ENCODE results near the gene SLC25A34.

Gene SLC25A34

DNA sequence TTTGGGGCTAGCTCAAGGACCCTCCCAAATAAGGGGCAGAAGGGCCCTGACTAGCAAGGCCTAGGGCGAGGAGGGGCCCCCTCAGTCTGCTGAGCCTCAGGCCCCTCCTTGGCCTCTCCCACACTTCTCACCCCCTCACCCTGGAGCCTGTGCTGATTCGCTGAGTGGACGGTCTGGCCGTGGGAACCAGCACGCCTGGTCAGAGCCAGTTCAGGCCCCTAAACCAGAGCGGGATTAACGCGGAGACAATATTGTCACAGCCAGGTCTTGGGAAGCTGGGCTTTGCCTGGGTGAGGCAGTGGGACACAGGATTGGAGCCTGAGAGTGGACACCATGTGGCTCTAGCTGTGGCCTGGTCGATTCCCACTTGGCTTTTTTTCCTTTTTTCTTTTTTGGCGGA is 17.7 kb downstream of the SLC25A34 start:
- H3K4me3 ChIP-seq (ENCODE audit: low read depth, low read length), result no peak overlapping the region
- DNase-seq (ENCODE audit: low read depth), result no peak
- no peak for TF ChIP-seq MYC (IDR thresholded peaks at IDR 0.05; ENCODE audit: low read depth, low read length)
- TF ChIP-seq POLR2A (IDR thresholded peaks at IDR 0.05; ENCODE audit: extremely low read depth, insufficient read length), result no peak
- TF ChIP-seq, protein P1, sequence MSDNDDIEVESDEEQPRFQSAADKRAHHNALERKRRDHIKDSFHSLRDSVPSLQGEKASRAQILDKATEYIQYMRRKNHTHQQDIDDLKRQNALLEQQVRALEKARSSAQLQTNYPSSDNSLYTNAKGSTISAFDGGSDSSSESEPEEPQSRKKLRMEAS (IDR thresholded peaks at IDR 0.05; ENCODE audit: low read depth, low read length), result no peak
- TF ChIP-seq, protein P2, sequence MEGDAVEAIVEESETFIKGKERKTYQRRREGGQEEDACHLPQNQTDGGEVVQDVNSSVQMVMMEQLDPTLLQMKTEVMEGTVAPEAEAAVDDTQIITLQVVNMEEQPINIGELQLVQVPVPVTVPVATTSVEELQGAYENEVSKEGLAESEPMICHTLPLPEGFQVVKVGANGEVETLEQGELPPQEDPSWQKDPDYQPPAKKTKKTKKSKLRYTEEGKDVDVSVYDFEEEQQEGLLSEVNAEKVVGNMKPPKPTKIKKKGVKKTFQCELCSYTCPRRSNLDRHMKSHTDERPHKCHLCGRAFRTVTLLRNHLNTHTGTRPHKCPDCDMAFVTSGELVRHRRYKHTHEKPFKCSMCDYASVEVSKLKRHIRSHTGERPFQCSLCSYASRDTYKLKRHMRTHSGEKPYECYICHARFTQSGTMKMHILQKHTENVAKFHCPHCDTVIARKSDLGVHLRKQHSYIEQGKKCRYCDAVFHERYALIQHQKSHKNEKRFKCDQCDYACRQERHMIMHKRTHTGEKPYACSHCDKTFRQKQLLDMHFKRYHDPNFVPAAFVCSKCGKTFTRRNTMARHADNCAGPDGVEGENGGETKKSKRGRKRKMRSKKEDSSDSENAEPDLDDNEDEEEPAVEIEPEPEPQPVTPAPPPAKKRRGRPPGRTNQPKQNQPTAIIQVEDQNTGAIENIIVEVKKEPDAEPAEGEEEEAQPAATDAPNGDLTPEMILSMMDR (IDR thresholded peaks at IDR 0.05; ENCODE audit: low read depth, low read length), result no peak

DNA sequence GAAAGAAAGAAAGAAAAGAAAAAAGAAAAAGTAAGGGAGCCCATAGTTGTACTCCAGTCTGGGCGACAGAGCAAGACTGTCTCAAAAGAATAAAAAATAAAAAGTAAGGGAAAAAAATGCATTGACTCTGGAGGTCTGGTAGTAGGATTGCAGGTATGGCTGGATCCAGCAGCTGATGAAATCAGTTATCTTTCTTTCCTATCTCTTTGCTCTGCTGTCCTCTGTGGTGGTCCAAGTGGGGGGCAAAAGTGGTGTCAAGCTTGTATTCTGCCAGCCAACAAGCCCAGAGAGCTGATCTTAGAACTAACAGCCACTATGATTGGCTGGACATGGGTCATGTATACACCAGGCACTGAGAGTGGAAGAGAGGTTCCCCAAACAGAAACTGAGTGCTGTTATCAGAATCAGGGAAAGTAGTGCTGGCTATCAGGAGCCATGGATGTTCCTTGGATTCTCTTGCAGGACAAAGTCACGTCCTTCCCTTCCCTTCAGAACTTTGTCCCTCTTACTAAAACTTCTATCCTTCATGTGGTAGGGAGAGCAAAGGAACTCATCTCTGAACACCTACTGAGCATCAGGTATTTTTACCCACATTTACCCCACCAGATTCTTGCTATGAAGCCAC is 19.1 kb downstream of the SLC25A34 start:
- TF ChIP-seq, protein P2 (IDR thresholded peaks at IDR 0.05; ENCODE audit: low read depth, low read length), result no peak
- TF ChIP-seq, protein P1 (IDR thresholded peaks at IDR 0.05; ENCODE audit: low read depth, low read length), result no peak
- no peak for TF ChIP-seq POLR2A (IDR thresholded peaks at IDR 0.05; ENCODE audit: extremely low read depth, insufficient read length)
- no peak for DNase-seq (ENCODE audit: low read depth)
- H3K4me3 ChIP-seq (ENCODE audit: low read depth, low read length), result no peak overlapping the region

DNA sequence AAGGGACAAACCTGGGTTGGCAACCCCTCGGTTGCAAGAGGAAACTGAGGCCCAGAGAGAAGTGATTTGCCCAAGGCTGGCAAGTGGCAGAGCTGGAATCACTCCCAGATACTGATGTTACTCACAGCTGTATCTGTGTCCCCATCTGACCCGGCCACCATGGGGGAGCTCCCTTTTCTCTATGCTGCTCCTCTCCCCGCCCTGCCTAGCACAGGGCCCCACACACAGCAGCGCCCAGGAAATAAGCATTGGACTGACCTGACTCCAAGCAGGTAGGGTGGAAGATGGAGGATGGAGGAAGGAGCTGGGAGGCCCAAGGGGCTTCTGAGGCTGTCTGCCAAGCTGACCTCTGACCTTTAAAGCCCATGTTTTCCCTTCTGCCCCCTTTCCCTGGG is 19.6 kb downstream of the SLC25A34 start:
- TF ChIP-seq POLR2A (IDR thresholded peaks at IDR 0.05; ENCODE audit: extremely low read depth, insufficient read length), result no peak
- TF ChIP-seq, protein P2 (IDR thresholded peaks at IDR 0.05; ENCODE audit: low read depth, low read length), result no peak
- H3K4me3 ChIP-seq (ENCODE audit: low read depth, low read length), result no peak overlapping the region
- no peak for DNase-seq (ENCODE audit: low read depth)

DNA sequence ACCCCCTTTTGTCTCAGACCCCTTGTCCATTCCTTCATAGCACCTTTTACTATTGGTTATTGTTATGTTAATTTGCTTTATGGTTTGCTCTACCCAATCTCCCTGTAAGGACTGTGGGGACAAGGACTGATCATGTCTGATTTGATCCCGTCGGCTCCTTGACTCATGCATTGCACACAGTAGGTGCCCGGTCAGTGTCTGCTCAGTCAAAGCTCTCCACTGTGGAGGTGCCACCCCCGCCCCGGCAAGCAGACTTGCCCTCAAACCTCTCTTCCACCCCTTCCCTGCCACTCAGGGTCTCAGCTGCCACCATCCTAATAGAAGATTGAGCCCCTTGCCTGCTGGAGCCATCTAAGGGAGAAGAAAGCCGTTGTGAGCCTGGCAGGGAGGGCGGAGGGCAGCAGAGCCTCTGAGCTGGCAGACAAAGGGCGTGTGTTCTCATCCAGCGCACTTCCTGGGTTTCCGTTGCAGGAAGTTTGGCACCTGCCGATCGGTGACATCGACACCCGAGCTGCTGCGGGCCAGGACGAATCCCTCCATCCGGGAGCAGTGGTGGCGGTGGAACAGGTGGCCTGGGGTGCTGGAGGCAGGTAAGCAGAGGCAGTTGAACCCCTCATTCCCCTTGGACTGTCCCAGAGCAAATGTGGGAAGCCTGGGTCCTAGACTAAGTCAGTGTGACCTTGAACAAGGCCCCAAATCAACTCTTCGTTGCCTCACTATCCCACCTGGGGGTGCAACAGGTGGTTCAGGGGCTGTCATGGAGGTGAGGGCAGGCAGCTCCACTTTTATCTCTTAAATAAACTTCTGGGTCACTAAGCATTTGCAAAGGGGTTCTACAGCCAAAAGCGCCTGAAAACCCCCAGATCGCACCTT is 20.3 kb downstream of the SLC25A34 start:
- DNase-seq (ENCODE audit: low read depth), result no peak
- no peak overlapping the region for H3K4me3 ChIP-seq (ENCODE audit: low read depth, low read length)
- TF ChIP-seq POLR2A (IDR thresholded peaks at IDR 0.05; ENCODE audit: extremely low read depth, insufficient read length) (no peak), MYC (IDR thresholded peaks at IDR 0.05; ENCODE audit: low read depth, low read length) (no peak)
- TF ChIP-seq, protein P2 (IDR thresholded peaks at IDR 0.05; ENCODE audit: low read depth, low read length), result no peak
- TF ChIP-seq, protein P1 (IDR thresholded peaks at IDR 0.05; ENCODE audit: low read depth, low read length), result no peak

DNA sequence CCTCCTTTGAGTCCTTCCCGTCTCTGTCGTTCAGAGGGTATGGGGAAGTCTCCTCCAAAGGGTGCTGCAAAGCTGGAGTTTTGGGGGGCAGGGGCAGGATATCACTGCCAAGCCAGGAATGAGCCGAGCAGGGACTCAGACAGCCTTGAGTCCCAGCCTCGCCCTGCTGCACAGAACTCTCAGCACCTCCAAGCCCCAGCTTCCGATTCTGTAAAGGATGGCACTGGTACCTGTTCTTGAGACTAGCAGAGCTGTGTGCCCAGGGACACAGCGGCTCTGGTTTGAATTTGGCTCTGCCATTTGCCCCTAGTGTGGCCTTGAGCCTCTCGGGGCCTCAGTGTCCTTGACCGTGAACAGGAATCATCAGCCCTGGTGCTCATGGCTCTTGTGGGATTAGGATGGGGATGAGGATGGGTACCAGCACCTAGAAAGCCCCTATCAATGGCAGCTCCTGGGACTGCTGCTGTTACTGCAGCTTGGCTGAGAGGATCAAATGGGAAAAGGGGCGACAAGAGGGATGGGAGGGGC is 21.0 kb downstream of the SLC25A34 start:
- DNase-seq (ENCODE audit: low read depth), result no peak
- no peak overlapping the region for H3K4me3 ChIP-seq (ENCODE audit: low read depth, low read length)

More for the DNA sequence above, 21.0 kb downstream of the SLC25A34 start:
- TF ChIP-seq, protein P1 (IDR thresholded peaks at IDR 0.05; ENCODE audit: low read depth, low read length), result no peak
- TF ChIP-seq, protein P2 (IDR thresholded peaks at IDR 0.05; ENCODE audit: low read depth, low read length), result no peak
- TF ChIP-seq POLR2A (IDR thresholded peaks at IDR 0.05; ENCODE audit: extremely low read depth, insufficient read length), result no peak
- no peak for TF ChIP-seq MYC (IDR thresholded peaks at IDR 0.05; ENCODE audit: low read depth, low read length)
